HG03045 (cell line): ENCODE data around the gene INPP4A.
"Not testable (repeated sequence)": the region's sequence is repeated elsewhere in the genome, so short reads cannot be mapped to it uniquely, and the experiment has no call there.

Source experiments
- ATAC-seq: cut with Tn5 transposase; IDR thresholded peaks from one replicate; pipeline ENCODE4 v1.9.1; 2021; ENCODE audit warnings: mild to moderate bottlenecking, moderate library complexity; ENCODE audit not compliant: unreplicated experiment

INPP4A gene

DNA sequence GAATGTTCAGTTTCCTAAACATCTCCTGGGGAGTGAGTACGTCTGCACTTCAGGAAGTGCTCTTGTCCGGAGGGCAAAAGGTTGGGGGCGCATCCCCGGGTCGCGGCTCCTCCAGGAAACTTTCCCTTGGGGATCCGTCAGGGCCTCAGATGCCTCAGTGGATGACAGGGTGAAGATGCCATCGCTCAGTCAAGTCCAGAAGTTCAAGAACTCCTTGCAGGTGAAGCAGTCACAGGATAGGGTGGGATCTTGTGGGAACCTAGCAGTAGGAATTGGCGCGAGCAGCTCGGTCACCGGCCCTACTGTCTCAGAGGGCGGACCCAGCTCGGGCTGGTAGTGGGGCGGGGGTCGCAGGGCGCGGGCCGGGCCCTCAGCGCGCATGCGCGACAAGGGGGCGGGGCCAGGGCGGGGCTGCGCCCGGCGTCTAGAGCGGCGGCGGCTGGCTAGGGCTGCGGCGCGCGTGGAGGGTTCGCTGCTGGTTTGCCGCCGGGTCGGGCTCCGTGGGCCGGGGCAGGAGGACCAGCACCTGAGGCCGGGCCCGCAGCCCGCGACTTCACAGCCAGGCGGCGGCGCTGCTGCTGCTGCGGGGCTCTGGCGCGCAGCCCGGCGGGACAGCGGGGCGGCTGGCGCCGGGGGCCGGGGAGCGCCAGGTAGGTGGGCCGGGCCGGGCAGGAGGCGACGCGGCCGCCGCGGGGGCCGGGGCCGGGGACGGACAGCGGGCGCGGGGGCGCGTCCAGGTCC, at the start of gene INPP4A:
Gene INPP4A (plus strand): TSS at position 423 of the 741 bp plus-strand sequence. CDS start 75,191 bp downstream, outside the sequence.
- ATAC-seq: peak; percentile 81

DNA sequence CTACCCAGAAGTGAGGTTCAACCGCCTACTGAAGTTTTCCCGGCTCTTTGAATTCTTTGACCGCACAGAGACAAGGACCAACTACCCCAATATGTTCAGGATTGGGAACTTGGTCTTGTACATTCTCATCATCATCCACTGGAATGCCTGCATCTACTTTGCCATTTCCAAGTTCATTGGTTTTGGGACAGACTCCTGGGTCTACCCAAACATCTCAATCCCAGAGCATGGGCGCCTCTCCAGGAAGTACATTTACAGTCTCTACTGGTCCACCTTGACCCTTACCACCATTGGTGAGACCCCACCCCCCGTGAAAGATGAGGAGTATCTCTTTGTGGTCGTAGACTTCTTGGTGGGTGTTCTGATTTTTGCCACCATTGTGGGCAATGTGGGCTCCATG, 48.7 kb upstream of the INPP4A start:
- no peak for ATAC-seq

- ATAC-seq: no peak
Observed at GRCh38 chr2:98396745-98397355, 47.8 kb upstream of the INPP4A start.

DNA sequence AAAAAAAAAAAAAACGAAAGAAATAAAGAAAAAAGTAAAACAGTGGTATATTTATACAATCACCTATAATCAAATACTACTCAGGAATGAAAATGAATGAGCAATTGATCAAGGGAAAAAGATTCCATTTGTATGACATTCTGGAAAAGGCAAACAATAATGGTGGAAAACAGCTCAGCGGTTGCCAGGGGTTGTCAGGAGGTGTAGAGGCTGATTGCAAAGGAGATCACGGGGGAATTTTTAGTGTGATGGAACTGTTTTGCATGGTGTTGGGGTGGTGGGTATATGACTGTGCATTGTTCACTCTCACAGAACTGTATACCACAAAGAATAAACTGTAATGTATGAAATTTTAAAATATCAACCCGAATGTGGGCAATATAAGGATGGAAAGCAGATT, 45.5 kb upstream of the INPP4A start:
- no peak for ATAC-seq

GRCh38 chr2:98403878-98404277, 40.8 kb upstream of the INPP4A start:
- no peak for ATAC-seq

DNA sequence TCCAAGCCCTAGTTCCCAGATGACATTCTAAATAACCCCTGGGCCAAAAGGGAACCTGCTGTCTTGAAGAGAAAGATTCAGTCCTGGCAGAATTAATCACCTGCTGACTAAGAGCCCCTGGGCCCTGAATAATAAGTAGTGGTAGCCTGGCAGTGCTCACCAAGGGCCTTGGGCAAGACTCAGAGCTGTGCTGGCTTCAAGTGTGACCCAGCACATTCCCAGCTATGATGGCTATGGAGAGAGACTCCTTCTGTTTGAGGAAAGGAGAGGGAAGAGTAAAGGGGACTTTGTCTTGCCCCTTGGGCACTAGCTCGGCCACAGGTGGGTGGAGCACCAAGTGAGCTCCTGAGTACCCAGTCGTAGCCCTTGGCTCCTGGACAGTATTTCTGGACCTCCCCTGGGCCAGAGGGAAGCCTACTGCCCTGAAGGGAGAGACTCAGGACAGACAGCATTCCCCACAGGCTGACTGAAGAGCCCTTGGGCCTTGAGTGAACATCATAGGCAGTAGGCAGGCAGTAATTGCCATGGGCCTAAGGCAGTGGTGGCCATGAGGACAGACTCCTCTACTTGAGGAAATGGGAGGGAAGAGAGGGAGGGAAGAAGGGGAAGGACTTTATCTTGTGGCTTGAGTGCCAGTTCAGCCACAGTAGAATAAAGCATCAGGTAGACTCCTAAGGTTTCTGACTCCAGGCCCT, 40.0 kb upstream of the INPP4A start:
- ATAC-seq: no peak

- ATAC-seq: no peak
Observed at GRCh38 chr2:98405301-98405700, 39.4 kb upstream of the INPP4A start.

- ATAC-seq: no peak
Observed at GRCh38 chr2:98408155-98408554, 36.5 kb upstream of the INPP4A start.

DNA sequence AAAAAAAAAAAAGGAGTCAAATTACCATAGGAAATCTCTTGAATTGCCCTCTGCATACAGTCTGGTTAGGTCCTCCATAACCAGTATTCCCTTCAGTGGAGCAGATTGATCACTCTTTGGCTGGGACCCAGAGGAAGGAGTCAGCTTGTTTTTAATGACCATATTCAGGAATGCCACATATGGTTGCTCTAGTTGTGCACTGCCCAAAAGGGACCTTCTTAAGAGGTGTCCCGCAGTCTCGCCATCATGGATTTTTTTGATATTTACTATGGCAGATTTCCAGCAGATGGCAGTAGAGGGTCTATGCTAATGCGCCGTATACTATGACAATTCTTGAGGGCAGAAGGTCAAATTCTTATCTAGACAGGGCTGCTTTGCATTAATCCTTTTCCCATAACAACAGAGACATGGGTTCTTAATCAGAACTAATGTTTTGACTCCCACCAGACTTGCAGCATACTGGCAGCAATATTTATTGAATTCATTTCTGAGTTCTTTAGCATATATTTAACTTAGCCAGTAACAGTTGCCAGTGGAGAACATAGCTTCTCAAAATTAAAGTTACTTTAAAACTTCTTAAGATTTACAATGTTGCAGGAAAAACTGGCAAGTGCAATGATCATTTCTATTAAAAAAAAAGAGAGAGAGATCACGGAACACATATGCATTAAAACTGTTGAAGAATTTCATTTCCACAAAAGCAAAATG, 31.8 kb upstream of the INPP4A start:
- ATAC-seq: peak; percentile 61

DNA sequence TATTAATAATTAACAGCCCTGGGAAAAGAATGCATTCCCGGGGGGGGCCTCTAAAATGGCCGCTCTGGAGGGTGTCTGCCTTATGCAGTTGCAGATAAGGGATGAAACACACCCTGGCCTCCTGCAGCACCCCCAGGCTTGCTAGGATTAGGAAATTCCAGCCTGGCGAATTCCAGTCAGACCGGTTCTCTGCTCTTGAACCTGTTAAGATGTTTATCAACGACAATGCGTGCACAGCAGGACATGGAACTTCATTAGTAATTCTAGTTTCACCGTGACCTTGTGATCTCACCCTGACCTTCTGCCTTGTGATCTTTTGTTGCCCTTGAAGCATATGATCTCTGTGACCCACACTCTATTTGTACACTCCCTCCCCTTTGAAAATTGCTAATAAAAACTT, 30.4 kb upstream of the INPP4A start:
- ATAC-seq: not testable (repeated sequence)

GRCh38 chr2:98415719-98416248, 28.9 kb upstream of the INPP4A start:
- not testable (repeated sequence) for ATAC-seq

GRCh38 chr2:98416383-98417159, 28.1 kb upstream of the INPP4A start:
- ATAC-seq: no peak

- no peak for ATAC-seq
Observed at GRCh38 chr2:98419544-98419943, 25.1 kb upstream of the INPP4A start.

DNA sequence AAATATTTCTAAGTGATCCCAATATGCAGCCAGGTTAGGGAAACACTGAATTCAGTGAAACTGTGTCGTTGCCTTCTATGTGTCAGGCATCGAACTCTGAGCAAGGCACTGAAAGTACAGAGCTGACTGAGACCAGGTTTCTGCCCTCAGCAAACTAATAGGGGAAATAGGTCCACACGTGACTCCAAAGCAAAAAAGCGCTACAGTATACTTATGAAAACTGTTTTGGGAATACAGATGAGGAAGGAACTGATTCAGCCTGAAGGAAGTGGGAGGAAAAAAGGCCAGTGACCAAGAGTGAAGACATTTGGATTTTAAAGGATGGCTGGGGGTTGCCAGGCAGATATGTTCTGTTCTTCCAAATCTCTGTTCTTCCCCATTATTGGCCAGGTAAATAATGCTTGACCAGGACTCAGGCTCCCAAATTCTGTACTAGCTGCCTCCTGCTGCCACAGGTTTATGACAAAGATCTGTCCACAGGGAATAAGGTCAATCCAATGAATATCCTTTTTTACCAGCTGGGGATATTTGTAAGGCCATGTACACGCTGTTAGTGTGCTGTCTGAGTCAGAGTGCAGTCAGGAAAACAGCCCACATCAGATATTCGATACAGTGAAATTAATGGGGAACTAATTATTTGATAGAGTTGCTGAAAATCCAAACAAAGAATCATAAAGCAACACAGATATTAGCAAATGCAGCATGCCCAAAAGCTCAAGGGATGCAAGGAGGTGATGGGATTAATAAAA, 24.5 kb upstream of the INPP4A start:
- ATAC-seq: no peak

GRCh38 chr2:98422449-98422848, 22.2 kb upstream of the INPP4A start:
- ATAC-seq: no peak

DNA sequence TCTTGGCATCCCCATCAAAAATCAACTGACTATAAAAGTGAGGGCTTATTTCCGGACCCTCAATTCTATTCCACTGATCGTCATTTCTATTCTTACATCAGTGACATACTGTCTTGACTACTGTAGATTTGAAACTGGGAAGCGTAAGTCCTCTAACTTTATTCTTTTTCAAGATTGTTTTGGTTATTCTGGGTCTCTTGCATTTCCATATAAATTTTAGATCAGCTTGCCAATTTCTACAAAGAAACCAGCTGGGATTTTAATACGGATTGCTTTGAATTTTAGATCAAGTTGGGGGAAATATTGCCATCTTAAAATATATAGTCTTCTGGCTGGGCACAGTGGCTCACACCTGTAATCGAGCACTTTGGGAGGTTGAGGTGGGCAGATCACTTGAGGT, 17.9 kb upstream of the INPP4A start:
- ATAC-seq: no peak

DNA sequence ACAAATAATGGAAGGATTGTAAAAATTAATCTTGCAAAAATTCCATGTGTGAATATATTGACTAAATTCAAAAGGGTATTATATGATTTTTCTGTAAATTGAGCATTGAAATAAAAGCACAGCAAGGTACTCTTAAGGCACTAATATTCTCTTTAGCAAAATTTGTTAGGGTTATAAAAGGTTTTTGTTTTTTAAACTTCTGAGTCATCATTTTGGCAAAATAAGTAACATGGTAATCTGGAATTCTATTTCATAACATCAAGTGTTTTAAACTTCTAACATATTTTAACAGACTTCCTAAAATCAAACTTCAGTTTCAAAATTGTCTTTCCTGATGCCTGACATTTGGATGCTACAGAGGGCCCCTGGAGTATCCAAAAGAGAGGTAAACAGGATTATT, 12.5 kb upstream of the INPP4A start:
- ATAC-seq: no peak

DNA sequence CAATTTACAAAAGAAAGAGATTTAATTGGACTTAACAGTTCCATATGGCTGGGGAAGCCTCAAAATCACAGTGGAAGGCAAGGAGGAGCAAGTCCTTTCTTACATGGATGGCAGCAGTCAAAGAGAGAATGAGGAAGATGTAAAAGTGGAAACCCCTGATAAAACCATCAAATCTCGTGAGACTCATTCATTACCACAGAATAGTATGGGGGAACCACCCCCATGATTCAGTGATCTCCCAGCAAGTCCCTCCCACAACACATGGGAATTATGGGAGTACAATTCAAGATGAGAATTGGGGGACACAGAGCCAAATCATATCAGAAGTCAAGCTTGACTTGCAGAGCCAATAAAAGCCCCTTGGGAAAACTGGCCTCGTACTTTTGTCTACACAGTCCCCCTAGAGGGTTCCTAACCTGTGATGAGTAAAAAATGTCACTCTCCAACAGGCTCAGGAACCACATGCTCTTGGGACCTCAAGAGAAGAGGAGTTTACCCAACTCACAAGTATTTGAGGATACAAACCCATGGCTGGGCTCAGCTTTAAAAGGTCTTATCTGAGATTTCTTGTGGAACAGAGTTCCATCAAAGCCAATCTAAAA, 11.2 kb upstream of the INPP4A start:
- ATAC-seq: no peak

GRCh38 chr2:98434492-98434891, 10.2 kb upstream of the INPP4A start:
- ATAC-seq: no peak
